Smooth muscle cell (in vitro differentiated cells): ENCODE measurements around the gene MIA2. TPM values are rescaled to one million over a fixed set of nuclear protein-coding genes. Genes with fewer than 3 reads are reported as not detected.

Experiments
- DNase-seq: peaks from one replicate; lab custom pipeline; 2025; ENCODE audit not compliant: unreplicated experiment; lab: John Stamatoyannopoulos, UW
- H2AFZ ChIP-seq: fragments of 200-600 bp; sonication (generic); 2 replicates; pipeline ENCODE4 v1.6.0; 2016; ENCODE audit warnings: antibody characterized with exemption, low read depth, mild to moderate bottlenecking
- H3F3A ChIP-seq: fragments of 200-600 bp; sonication (generic); 2 replicates; pipeline ENCODE4 v1.6.0; 2017; ENCODE audit warnings: antibody characterized with exemption, low read depth
- H3K27ac ChIP-seq: fragments of 200-600 bp; sonication (generic); 2 replicates; pipeline ENCODE4 v1.5.1; 2016; ENCODE audit warnings: low read depth, mild to moderate bottlenecking
- H3K27me3 ChIP-seq: fragments of 200-600 bp; sonication (generic); 2 replicates; pipeline ENCODE4 v1.6.1; 2016; ENCODE audit warnings: low read depth, mild to moderate bottlenecking
- H3K36me3 ChIP-seq: fragments of 200-600 bp; sonication (generic); 2 replicates; pipeline ENCODE4 v1.5.1; 2016; ENCODE audit warnings: low read depth
- H3K4me1 ChIP-seq: fragments of 200-600 bp; sonication (generic); 2 replicates; pipeline ENCODE4 v1.5.1; 2016; ENCODE audit warnings: low read depth
- H3K4me2 ChIP-seq: fragments of 200-600 bp; sonication (generic); 2 replicates; pipeline ENCODE4 v1.6.0; 2016; ENCODE audit warnings: mild to moderate bottlenecking
- H3K4me3 ChIP-seq: fragments of 200-600 bp; sonication (generic); 2 replicates; pipeline ENCODE4 v1.5.1; 2016; ENCODE audit warnings: mild to moderate bottlenecking
- H3K79me2 ChIP-seq: fragments of 200-600 bp; sonication (generic); 2 replicates; pipeline ENCODE4 v1.6.0; 2016; ENCODE audit warnings: low read depth, mild to moderate bottlenecking
- H3K9ac ChIP-seq: fragments of 200-600 bp; sonication (generic); 2 replicates; pipeline ENCODE4 v1.6.0; 2016; ENCODE audit warnings: low read depth
- H3K9me3 ChIP-seq: fragments of 200-600 bp; sonication (generic); replicated peaks from 2 replicates; pipeline ENCODE4 v1.5.1; 2016; ENCODE audit warnings: low read depth
- H4K20me1 ChIP-seq: fragments of 200-600 bp; sonication (generic); 2 replicates; pipeline ENCODE4 v1.6.0; 2016; ENCODE audit warnings: low read depth
- CTCF ChIP-seq: fragments of 200-600 bp; sonication (generic); IDR thresholded peaks from 2 replicates; pipeline ENCODE4 v1.5.1; 2017; ENCODE audit warnings: borderline replicate concordance, mild to moderate bottlenecking, antibody characterized with exemption; ENCODE audit not compliant: insufficient read depth, poor library complexity, severe bottlenecking
- WGBS: methylation state at CpG from one replicate; pipeline ENCODE4 v1.1.7; 2016; ENCODE audit warnings: low lambda C conversion rate; 5-methylcytosine and 5-hydroxymethylcytosine counted together
- polyA plus RNA-seq: library from polyadenylated mRNA; unstranded; fragments of >200 nt; fragmentation: Nextera tagmentation; extraction: Ambion mirVana; gene quantifications from 2 replicates; pipeline ENCODE4 v1.2.1, GENCODE V29; 2016
- total RNA-seq: library from RNA; depleted of rRNA; stranded (reverse); fragments of >200 nt; gene quantifications from 2 replicates; pipeline ENCODE4 v1.2.3, GENCODE V29; 2014

The MIA2 gene
- total and polyA plus RNA-seq, 2 experiments from 2014 or later: 14.6 to 18.6 TPM

DNA sequence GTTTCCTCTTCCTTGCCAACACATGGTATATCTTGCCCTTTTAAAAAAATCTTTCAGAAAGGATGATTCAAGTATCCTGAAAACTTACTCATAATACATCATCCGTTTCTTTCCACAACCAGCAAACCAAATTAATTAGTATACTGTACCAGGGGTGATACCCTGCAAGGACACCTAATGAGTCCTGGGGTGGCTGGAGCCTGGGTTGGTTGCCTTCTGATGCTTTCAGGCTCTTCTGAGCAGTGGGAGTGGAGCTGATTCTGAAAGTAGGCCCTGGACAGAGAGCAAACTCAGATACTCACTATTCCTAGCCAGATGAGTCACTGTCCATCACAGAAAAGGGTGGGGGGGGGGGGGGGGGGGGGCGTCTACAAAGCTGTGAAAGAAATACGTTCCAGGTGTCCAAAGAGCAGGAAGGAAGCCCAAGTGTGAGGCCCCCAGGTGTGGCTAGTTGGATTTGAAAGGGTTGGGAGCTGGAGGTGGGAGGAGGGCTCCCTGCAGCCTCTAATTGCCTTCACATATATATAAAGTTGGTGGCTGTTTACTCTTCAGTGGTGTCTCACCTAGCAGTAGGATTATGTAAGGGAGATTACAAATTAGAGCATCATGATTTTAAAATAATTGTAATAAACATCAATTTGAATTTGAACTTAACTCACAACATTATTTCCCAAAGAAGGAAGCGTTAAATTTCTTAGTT is 162.0 kb downstream of the MIA2 start:
- no peak for DNase-seq
- WGBS: 93% methylated on average over 4 of the region's 4 CpGs
- H3K36me3 ChIP-seq: peaks cover 8% of the 10 kb centered on the region
- no peaks in the 10 kb centered on the region for H4K20me1 ChIP-seq
- no peaks in the 10 kb centered on the region for H3K9me3 ChIP-seq
- H3K4me1 ChIP-seq: no peaks in the 10 kb centered on the region
- no peak overlapping the region for H2AFZ ChIP-seq
- no peaks in the 10 kb centered on the region for H3F3A ChIP-seq
- no peaks in the 10 kb centered on the region for H3K27me3 ChIP-seq
- no peaks in the 10 kb centered on the region for H3K79me2 ChIP-seq
- no peak overlapping the region for H3K9ac ChIP-seq
- TF ChIP-seq CTCF: no peak
- H3K27ac ChIP-seq: no peak overlapping the region
- H3K4me3 ChIP-seq: no peak overlapping the region
- no peak overlapping the region for H3K4me2 ChIP-seq

DNA sequence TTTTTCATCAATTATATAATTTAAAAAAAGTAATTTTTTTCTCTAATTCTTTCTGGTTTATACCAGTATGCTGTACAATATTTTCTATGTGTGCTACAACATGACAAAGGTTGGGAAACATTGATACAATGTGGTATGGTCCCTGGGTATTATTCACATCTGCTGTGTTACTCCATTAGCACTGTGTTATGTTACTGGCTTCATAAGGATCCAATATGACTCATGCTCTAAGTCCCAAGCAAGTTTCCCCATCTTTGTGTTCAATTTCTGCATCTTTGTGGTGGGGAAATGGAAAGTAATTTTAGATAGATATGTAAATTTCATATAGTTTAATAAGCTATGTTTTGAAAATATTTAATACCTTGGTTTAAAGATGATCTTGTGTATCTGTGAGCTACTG is 162.7 kb downstream of the MIA2 start:
- Histone ChIP-seq H3K4me1 (no peaks in the 10 kb centered on the region), H3K27ac (no peak overlapping the region), H3K9me3 (no peaks in the 10 kb centered on the region), H2AFZ (no peak overlapping the region), H3F3A (no peaks in the 10 kb centered on the region), H4K20me1 (no peaks in the 10 kb centered on the region), H3K27me3 (no peaks in the 10 kb centered on the region), H3K9ac (no peak overlapping the region), H3K4me2 (no peak overlapping the region), H3K36me3 (peaks cover 8% of the 10 kb centered on the region), H3K4me3 (no peak overlapping the region), H3K79me2 (no peaks in the 10 kb centered on the region)
- TF ChIP-seq CTCF: no peak
- no peak for DNase-seq

GRCh38 chr14:39398382-39398781 is 164.7 kb downstream of the MIA2 start:
- Histone ChIP-seq H3K4me3 (no peak overlapping the region), H3K36me3 (peaks cover 8% of the 10 kb centered on the region), H3F3A (no peaks in the 10 kb centered on the region), H3K4me2 (no peak overlapping the region), H3K9ac (no peak overlapping the region), H3K9me3 (no peaks in the 10 kb centered on the region), H4K20me1 (no peaks in the 10 kb centered on the region), H2AFZ (no peak overlapping the region), H3K79me2 (no peaks in the 10 kb centered on the region), H3K4me1 (no peaks in the 10 kb centered on the region), H3K27me3 (no peaks in the 10 kb centered on the region), H3K27ac (no peak overlapping the region)
- no peak for TF ChIP-seq CTCF
- WGBS: 91% methylated on average over 6 of the region's 6 CpGs
- no peak for DNase-seq

- H3K4me3 ChIP-seq: no peak overlapping the region
- no peak overlapping the region for H3K27ac ChIP-seq
- H3K79me2 ChIP-seq: no peaks in the 10 kb centered on the region
- no peak overlapping the region for H2AFZ ChIP-seq
- no peaks in the 10 kb centered on the region for H3K9me3 ChIP-seq
- no peak overlapping the region for H3K9ac ChIP-seq
- H3K4me2 ChIP-seq: no peak overlapping the region
- H3K27me3 ChIP-seq: no peaks in the 10 kb centered on the region
- H3K36me3 ChIP-seq: no peaks in the 10 kb centered on the region
- H3F3A ChIP-seq: no peaks in the 10 kb centered on the region
- H4K20me1 ChIP-seq: no peaks in the 10 kb centered on the region
- TF ChIP-seq CTCF: no peak
- DNase-seq: no peak
- WGBS: 74% methylated on average over 3 of the region's 3 CpGs
- H3K4me1 ChIP-seq: no peaks in the 10 kb centered on the region
Measured at GRCh38 chr14:39406560-39406959, 172.8 kb downstream of the MIA2 start.
